EL (cell line): ENCODE results near the gene MAP4K1.

Experiments used
- DNase-seq: peaks from one replicate; pipeline ENCODE4 v3.0.0-alpha.2; 2016

The MAP4K1 gene

GRCh38 chr19:38617764-38618589 lies at the start of gene MAP4K1:
MAP4K1 (minus strand) TSS chr19:38617953; CDS start chr19:38617895, 58 bp downstream.
- no peak for DNase-seq

- peak; percentile 92 for DNase-seq
These were observed 49.1 kb upstream of the MAP4K1 start for GRCh38 chr19:38666663-38667511.

- DNase-seq: peak; percentile 96
These were observed 48.4 kb upstream of the MAP4K1 start for GRCh38 chr19:38665950-38666662.

GRCh38 chr19:38665219-38665931 lies 47.6 kb upstream of the MAP4K1 start:
- DNase-seq: no peak

- no peak for DNase-seq
These were observed 46.9 kb upstream of the MAP4K1 start for GRCh38 chr19:38664503-38665211.

GRCh38 chr19:38663957-38664502 lies 46.3 kb upstream of the MAP4K1 start:
- no peak for DNase-seq

- no peak for DNase-seq
These were observed 45.5 kb upstream of the MAP4K1 start for GRCh38 chr19:38663156-38663651.

GRCh38 chr19:38662537-38663155 lies 44.9 kb upstream of the MAP4K1 start:
- no peak for DNase-seq

- no peak for DNase-seq
These were observed 44.2 kb upstream of the MAP4K1 start for GRCh38 chr19:38661996-38662395.

GRCh38 chr19:38661136-38661535 lies 43.4 kb upstream of the MAP4K1 start:
- no peak for DNase-seq

GRCh38 chr19:38660724-38661123 lies 43.0 kb upstream of the MAP4K1 start:
- DNase-seq: no peak

- peak; percentile 99 for DNase-seq
These were observed 40.9 kb upstream of the MAP4K1 start for GRCh38 chr19:38658462-38659306.

GRCh38 chr19:38657633-38658222 lies 40.0 kb upstream of the MAP4K1 start:
- DNase-seq: peak; percentile 94

GRCh38 chr19:38656171-38656981 lies 38.6 kb upstream of the MAP4K1 start:
- DNase-seq: peak; percentile 65

GRCh38 chr19:38655148-38655824 lies 37.5 kb upstream of the MAP4K1 start:
- DNase-seq: no peak

- peak; percentile 68 for DNase-seq
These were observed 36.9 kb upstream of the MAP4K1 start for GRCh38 chr19:38654628-38655055.

- DNase-seq: no peak
These were observed 35.3 kb upstream of the MAP4K1 start for GRCh38 chr19:38653028-38653571.
